Activated naive CD4-positive, alpha-beta T cell (primary cell): Measurements from ENCODE around the gene CNTNAP2.

Experiments used
- DNase-seq, 4 experiments: peaks; one replicate each; lab custom pipeline; 2025; lab: John Stamatoyannopoulos, UW

Gene CNTNAP2

GRCh38 chr7:146423446-146423845 lies 306.8 kb downstream of the CNTNAP2 start:
- no peak for DNase-seq

GRCh38 chr7:146424084-146424483 lies 307.5 kb downstream of the CNTNAP2 start:
- DNase-seq: no peak

GRCh38 chr7:146433501-146433900 lies 316.9 kb downstream of the CNTNAP2 start:
- no peak for DNase-seq

GRCh38 chr7:146443102-146443501 lies 326.5 kb downstream of the CNTNAP2 start:
- no peak for DNase-seq

GRCh38 chr7:146449625-146450024 lies 333.0 kb downstream of the CNTNAP2 start:
- DNase-seq: no peak

GRCh38 chr7:146455091-146455655 lies 338.6 kb downstream of the CNTNAP2 start:
- no peak for DNase-seq

GRCh38 chr7:146479040-146479439 lies 362.4 kb downstream of the CNTNAP2 start:
- DNase-seq: no peak

- DNase-seq: no peak
Observed at GRCh38 chr7:146486519-146486918, 369.9 kb downstream of the CNTNAP2 start.

GRCh38 chr7:146492017-146492416 lies 375.4 kb downstream of the CNTNAP2 start:
- no peak for DNase-seq

GRCh38 chr7:146494952-146495596 lies 378.5 kb downstream of the CNTNAP2 start:
- DNase-seq: no peak

GRCh38 chr7:146496657-146497056 lies 380.1 kb downstream of the CNTNAP2 start:
- no peak for DNase-seq

- DNase-seq: no peak
Observed at GRCh38 chr7:146499970-146500369, 383.4 kb downstream of the CNTNAP2 start.

- DNase-seq: no peak
Observed at GRCh38 chr7:146503844-146504243, 387.2 kb downstream of the CNTNAP2 start.

- DNase-seq: no peak
Observed at GRCh38 chr7:146510088-146510680, 393.6 kb downstream of the CNTNAP2 start.

GRCh38 chr7:146514304-146514703 lies 397.7 kb downstream of the CNTNAP2 start:
- DNase-seq: no peak

GRCh38 chr7:146528581-146528980 lies 412.0 kb downstream of the CNTNAP2 start:
- DNase-seq: no peak

GRCh38 chr7:146539836-146540235 lies 423.2 kb downstream of the CNTNAP2 start:
- no peak for DNase-seq

- DNase-seq: no peak
Observed at GRCh38 chr7:146542101-146542500, 425.5 kb downstream of the CNTNAP2 start.

GRCh38 chr7:146544748-146545147 lies 428.1 kb downstream of the CNTNAP2 start:
- DNase-seq: no peak

- no peak for DNase-seq
Observed at GRCh38 chr7:146548816-146549215, 432.2 kb downstream of the CNTNAP2 start.

- no peak for DNase-seq
Observed at GRCh38 chr7:146554556-146554955, 438.0 kb downstream of the CNTNAP2 start.

GRCh38 chr7:146557971-146558469 lies 441.4 kb downstream of the CNTNAP2 start:
- no peak for DNase-seq

GRCh38 chr7:146565872-146566271 lies 449.3 kb downstream of the CNTNAP2 start:
- DNase-seq: no peak
